ENCODE data around the gene NOP56. TPM values are rescaled to one million over a fixed set of nuclear protein-coding genes. Genes with fewer than 3 reads are reported as not detected.
"Not testable (repeated sequence)": the region's sequence is repeated elsewhere in the genome, so short reads cannot be mapped to it uniquely, and the experiment has no call there.

NOP56 gene
- total RNA-seq, 1 donor = 109 TPM

DNA sequence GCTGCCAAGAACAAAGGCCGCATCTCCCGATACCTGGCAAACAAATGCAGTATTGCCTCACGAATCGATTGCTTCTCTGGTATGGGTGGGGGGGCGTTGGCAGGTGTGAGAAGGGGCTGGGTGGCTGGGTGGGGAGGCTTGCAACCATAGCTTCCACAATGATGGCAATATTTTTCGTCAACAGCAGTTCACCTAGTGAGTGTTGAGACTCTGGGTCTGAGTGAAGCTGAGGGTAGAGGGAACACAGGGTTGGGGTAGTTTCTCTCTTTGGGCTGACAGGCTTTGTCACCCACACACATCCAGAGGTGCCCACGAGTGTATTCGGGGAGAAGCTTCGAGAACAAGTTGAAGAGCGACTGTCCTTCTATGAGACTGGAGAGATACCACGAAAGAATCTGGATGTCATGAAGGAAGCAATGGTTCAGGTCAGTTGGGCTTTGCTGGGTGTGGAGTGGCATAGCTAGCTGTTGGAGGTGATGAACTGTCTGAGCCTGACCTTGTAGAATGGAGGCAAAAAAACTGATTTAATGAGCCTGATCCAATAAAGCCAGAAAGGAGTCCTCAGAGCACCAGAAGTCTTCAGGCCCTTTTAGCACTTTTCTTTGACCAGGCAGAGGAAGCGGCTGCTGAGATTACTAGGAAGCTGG is 4.2 kb downstream of the NOP56 start:
- H3K4me1 ChIP-seq (ENCODE audit: insufficient read depth, low read length) = peaks cover 25% of the 10 kb centered on the region
- H3K9me3 ChIP-seq (ENCODE audit: low read depth, low read length) = no peaks in the 10 kb centered on the region
- no peak overlapping the region for H3K4me3 ChIP-seq (ENCODE audit: low read length)
- no peaks in the 10 kb centered on the region for H3K27me3 ChIP-seq (ENCODE audit: insufficient read depth, low read length)

DNA sequence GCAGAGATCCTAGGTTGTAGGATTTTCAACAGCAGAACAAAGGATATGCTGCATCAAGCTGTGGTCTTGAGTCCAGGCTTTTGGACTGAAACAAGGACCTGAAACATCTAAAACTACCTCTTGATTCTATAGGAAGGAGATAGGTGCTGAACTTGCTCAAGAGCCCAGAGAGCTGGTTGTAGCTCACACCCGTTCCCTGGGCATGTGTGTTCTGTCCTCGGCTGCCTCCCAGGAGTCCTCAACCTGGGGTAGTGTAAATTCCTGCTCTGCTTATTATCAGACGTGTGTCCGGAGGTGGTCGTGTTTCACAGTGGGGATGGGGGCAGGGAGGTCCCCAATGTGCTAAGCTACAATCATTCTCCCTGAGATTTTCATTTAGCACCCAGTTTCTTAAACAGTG is 4.8 kb downstream of the NOP56 start:
- H3K4me1 ChIP-seq (ENCODE audit: insufficient read depth, low read length) = peaks cover 22% of the 10 kb centered on the region
- H3K4me3 ChIP-seq (ENCODE audit: low read length) = no peak overlapping the region
- H3K9me3 ChIP-seq (ENCODE audit: low read depth, low read length) = no peaks in the 10 kb centered on the region
- H3K27me3 ChIP-seq (ENCODE audit: insufficient read depth, low read length) = no peaks in the 10 kb centered on the region

DNA sequence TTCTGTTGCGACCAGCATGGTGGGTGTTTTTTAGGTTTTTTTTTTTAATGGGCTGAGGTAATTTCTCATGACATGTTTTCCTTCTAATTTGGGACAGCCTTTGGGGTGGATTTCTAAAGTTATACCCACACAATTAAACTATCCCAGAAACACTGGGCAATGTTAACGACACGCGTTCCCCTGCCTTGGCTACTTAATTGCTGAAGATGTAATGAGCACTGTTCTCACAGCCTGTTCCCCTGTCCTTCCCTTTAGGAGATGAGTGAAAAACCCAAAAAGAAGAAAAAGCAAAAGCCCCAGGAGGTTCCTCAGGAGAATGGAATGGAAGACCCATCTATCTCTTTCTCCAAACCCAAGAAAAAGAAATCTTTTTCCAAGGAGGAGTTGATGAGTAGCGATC is 5.2 kb downstream of the NOP56 start:
- H3K27me3 ChIP-seq (ENCODE audit: insufficient read depth, low read length) = no peaks in the 10 kb centered on the region

DNA sequence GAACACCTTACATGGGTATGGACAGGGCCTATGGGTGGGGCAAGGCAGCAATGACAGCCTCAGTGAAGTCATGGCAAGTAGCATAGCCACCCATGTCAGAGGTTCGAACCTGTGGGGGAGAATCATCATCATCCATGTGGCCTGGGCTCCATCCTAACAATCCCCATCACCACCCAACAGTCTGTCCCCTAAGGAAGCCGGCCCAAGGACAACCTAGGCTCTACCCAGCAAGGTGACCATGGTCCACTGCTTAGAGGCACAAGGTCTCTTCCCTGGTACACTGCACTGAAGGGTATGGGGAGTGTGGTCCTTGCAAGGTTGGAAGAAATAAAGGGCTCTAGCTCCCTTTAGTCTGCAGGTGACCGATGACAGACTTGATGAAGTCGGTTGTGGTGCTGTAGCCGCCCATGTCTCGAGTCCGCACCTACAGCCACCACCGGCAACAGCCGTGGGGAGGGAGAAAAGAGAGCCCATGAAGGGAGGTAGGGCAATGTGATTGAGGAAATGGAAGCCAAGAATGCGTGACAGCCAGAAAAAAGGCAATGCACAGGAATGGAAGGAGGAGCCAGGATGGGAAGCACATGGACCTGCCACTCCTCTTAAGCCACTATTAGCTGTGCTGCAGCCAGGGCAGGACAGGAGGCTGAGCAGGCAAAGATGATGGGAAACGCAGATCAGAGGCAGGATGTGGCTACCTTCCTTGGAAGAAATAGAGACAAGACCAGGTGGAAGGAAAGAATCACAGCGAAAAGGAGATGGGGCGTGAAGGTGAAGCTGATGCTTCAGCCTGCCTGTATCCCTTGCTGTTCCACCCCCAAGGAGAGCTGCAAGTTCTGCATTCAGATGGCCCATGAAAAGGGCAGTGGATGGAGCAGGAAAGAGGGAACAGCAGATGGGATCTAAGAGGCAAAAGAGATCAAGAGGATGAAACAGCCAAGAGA is 6.3 kb downstream of the NOP56 start:
- no peak overlapping the region for H3K4me3 ChIP-seq (ENCODE audit: low read length)
- H3K4me1 ChIP-seq (ENCODE audit: insufficient read depth, low read length) = peaks cover 21% of the 10 kb centered on the region
- no peaks in the 10 kb centered on the region for H3K27me3 ChIP-seq (ENCODE audit: insufficient read depth, low read length)
- H3K9me3 ChIP-seq (ENCODE audit: low read depth, low read length) = no peaks in the 10 kb centered on the region

More for the DNA sequence above, 5.2 kb downstream of the NOP56 start:
- peaks cover 22% of the 10 kb centered on the region for H3K4me1 ChIP-seq (ENCODE audit: insufficient read depth, low read length)
- no peaks in the 10 kb centered on the region for H3K9me3 ChIP-seq (ENCODE audit: low read depth, low read length)
- H3K4me3 ChIP-seq (ENCODE audit: low read length) = no peak overlapping the region

DNA sequence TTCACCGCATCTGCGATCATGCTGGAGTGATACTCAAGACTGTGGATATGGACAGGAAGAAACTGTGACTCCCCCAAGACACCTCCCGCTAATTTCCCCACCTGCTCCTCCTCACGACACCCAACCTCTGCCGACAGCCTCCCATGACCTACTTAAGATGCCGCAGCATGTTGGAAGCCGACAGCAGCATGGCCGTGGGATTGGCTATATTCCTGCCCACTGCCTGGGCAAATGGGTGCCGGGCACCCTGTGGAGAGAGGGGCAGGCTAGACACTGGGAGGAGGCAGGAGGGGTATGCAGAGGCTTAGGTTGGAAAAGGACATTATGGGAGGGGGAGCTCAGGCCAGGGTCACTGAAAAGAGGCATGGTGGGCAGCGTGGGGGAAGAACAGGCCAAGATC is 7.1 kb downstream of the NOP56 start:
- Histone ChIP-seq H3K27me3 (ENCODE audit: insufficient read depth, low read length) (no peaks in the 10 kb centered on the region), H3K4me1 (ENCODE audit: insufficient read depth, low read length) (peaks cover 17% of the 10 kb centered on the region), H3K9me3 (ENCODE audit: low read depth, low read length) (no peaks in the 10 kb centered on the region), H3K4me3 (ENCODE audit: low read length) (no peak overlapping the region)

DNA sequence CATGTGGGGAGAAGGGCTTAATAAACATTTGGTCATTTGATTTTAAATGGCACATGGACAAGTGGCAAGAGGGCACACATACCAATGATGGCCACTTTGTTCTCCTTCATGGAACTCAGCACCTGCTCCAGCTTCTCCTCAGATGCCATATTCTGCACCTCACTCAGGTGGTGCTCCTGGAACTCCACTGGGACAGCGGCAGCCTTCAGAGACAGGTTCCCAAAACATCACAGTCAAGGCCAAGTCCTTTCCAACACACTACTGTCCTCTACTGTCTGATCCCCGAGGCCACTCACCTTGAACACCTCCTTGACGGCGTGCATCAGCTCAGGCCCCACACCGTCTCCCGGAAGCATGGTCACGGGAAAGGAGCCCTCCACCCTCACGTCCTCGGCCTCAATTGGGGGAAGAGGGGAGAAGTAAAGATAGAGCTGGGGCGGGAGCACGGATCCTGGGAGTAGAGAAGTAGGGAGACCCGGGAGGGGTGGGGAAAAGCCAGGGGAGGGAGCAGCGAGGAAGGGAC is 11.0 kb downstream of the NOP56 start:
- no peaks in the 10 kb centered on the region for H3K9me3 ChIP-seq (ENCODE audit: low read depth, low read length)
- H3K27me3 ChIP-seq (ENCODE audit: insufficient read depth, low read length) = no peaks in the 10 kb centered on the region
- H3K4me3 ChIP-seq (ENCODE audit: low read length) = peak overlapping the region; percentile 80
- peaks cover 16% of the 10 kb centered on the region for H3K4me1 ChIP-seq (ENCODE audit: insufficient read depth, low read length)

DNA sequence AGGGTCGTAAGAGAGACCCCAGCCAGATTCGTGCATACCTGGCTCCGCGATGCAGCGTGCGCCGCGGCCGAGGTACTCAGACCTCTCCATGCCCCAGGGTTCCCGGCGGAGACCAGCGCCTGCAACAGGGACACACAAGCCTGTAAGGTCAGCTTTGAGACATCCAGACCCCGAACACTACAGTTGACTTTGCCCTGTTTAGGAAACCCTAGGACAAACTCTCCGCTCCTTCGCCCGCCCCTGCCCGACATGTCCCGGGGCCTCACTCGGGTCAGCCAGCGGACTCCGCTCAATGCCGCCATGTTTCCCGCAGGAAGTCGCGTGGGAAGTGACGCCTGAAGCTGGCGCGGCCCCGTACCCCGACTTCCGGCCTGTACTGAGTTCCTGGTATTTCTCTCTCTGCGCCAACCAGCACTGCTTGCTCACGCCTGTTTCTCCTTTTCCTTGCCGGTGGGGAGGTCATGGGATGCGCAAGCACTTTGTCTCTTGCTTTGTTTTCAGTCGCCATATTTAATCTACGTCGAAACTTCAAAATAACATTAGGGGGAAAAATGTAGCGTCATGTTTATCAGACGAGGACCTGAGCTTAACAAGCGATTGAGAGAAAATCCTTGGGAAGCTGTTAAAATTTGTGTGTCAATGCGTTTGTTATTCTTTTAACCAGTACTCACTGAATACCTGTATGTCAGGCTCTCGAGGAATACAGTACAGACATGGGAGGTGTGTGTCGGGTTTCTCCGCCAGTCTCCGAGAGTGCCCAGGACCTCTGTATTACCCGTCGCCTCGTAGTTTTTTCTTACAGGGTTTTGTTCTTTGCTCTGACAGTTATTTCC is 11.7 kb downstream of the NOP56 start, which contains the start of gene IDH3B:
TSS of gene IDH3B (minus strand) at position 330 of the 833 bp plus-strand sequence. CDS start at position 302, 28 bp downstream.
- H3K27me3 ChIP-seq (ENCODE audit: insufficient read depth, low read length) = no peaks in the 10 kb centered on the region
- peak within 1 kb of the TSS; percentile 80 for H3K4me3 ChIP-seq (ENCODE audit: low read length)
- H3K9me3 ChIP-seq (ENCODE audit: low read depth, low read length) = no peaks in the 10 kb centered on the region
- H3K4me1 ChIP-seq (ENCODE audit: insufficient read depth, low read length) = peaks cover 16% of the 10 kb centered on the region

DNA sequence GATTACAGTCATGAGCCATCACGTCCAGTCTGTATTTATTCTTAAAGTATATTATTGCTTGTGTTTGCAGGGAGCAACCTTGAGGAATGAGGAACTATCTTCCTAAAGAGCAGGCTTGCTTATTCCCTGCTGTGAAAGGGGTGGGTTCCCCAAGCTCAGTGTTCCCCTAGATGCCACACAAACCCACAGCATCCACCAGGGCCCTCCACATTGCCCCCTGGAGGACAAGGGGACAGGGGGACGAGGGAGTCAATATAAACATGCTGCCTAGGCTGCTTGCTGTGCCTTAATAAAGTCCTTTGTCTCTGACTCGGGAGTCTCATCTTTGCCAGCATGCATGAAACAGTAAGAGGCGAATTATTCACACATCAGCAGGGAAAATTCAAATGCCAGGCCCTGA is 19.5 kb downstream of the NOP56 start:
- H3K9me3 ChIP-seq (ENCODE audit: low read depth, low read length) = no peaks in the 10 kb centered on the region
- no peak overlapping the region for H3K4me3 ChIP-seq (ENCODE audit: low read length)
- H3K27me3 ChIP-seq (ENCODE audit: insufficient read depth, low read length) = no peaks in the 10 kb centered on the region
- no peaks in the 10 kb centered on the region for H3K4me1 ChIP-seq (ENCODE audit: insufficient read depth, low read length)

DNA sequence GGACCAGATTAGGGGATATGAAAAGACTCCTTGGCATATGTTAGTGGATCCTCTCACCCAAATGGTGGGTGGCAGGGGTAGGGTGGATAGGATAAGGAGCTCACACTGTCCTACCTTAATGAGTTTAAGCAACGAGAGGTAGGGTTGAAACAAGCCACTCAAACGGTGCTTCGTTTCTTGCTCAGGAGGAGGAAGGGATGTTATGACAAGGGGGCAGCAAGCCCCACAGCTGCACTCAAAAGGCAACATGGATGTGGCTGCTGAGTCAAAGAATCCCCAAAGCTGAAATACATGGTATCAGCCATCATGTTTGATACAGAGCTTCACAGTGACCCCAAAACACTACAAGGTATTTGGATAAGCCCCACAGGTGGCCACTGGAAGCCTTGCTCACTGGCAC is 20.0 kb downstream of the NOP56 start:
- no peak overlapping the region for H3K4me3 ChIP-seq (ENCODE audit: low read length)

DNA sequence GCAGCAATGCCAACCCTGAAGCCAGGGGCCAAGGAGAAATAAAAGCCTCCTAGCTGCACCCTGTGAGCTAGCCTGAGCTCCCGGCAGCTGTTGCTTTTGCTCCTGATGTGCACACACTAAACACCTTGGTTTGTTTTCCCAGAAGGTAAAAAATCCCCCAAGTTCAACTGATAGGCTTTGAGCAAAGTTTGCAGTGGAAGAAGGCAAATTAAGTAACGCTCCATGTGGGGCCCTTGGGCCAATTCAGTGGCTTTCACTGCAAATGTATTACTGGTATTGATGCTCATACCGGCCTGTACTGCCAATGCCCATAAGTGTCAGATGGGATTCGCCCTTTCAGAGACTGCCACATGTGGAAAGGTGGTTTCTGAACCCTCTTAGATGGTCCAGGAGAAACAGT is 21.0 kb downstream of the NOP56 start:
- Histone ChIP-seq H3K9me3 (ENCODE audit: low read depth, low read length) (no peaks in the 10 kb centered on the region), H3K4me1 (ENCODE audit: insufficient read depth, low read length) (no peaks in the 10 kb centered on the region), H3K27me3 (ENCODE audit: insufficient read depth, low read length) (no peaks in the 10 kb centered on the region), H3K4me3 (ENCODE audit: low read length) (no peak overlapping the region)

More for the DNA sequence above, 20.0 kb downstream of the NOP56 start:
- Histone ChIP-seq H3K9me3 (ENCODE audit: low read depth, low read length) (no peaks in the 10 kb centered on the region), H3K4me1 (ENCODE audit: insufficient read depth, low read length) (no peaks in the 10 kb centered on the region), H3K27me3 (ENCODE audit: insufficient read depth, low read length) (no peaks in the 10 kb centered on the region)

DNA sequence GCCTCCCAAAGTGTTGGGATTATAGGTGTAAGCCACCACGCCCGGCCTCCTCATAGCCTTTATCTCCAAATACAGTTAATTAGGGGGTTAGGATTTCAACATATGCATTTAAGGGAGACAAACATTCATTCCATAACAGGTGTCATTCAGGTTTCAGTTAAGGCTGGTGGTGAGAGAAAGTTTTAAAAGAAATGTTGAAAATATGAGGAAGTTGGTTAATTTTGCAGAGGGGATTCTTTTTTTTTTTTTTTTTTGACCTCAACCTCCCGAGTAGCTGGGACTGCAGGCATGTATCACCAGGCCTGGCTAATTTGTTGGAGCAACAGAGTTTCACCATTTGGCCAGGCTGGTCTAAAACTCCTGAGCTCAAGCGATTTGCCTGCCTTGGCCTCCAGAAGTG is 27.6 kb downstream of the NOP56 start:
- H3K4me1 ChIP-seq (ENCODE audit: insufficient read depth, low read length) = peaks cover 3% of the 10 kb centered on the region
- no peaks in the 10 kb centered on the region for H3K27me3 ChIP-seq (ENCODE audit: insufficient read depth, low read length)
- no peak overlapping the region for H3K4me3 ChIP-seq (ENCODE audit: low read length)
- H3K9me3 ChIP-seq (ENCODE audit: low read depth, low read length) = no peaks in the 10 kb centered on the region

DNA sequence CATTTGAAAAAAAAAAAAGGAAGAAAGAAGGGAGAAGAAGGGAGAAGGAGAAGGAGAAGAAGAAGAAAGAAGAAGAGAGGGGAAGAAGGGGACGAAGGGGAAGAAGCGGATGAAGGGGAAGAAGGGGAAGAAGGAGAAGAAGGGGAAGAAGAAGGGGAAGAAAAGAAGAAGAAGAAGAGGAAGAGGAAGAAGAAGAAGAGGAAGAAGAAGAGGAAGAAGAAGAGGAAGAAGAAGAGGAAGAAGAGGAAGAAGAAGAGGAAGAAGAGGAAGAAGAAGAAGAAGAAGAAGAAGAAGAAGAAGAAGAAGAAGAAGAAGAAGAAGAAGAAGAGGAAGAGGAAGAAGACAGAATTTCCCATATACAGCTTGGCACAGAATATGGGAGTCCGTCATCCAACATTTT is 29.6 kb downstream of the NOP56 start:
- not testable (repeated sequence) for H3K4me3 ChIP-seq (ENCODE audit: low read length); H3K4me1 ChIP-seq (ENCODE audit: insufficient read depth, low read length); H3K27me3 ChIP-seq (ENCODE audit: insufficient read depth, low read length); H3K9me3 ChIP-seq (ENCODE audit: low read depth, low read length)

DNA sequence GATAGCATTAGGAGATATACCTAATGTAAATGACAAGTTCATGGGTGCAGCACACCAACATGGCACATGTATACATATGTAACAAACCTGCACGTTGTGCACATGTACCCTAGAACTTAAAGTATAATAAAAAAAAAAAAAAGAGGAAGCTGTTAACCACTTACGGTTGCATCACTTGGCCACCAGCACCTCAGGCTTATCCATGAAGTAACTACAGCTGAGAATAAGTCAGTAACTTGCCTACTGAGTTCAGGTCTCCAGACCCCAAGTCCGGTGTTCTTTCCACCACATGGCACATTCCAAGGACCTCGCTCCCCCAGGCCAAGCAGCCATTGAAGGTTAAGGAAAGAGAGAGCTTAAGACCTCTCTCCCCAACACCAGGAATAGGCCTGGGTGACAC is 32.4 kb downstream of the NOP56 start:
- H3K9me3 ChIP-seq (ENCODE audit: low read depth, low read length); H3K4me3 ChIP-seq (ENCODE audit: low read length); H3K27me3 ChIP-seq (ENCODE audit: insufficient read depth, low read length): not testable (repeated sequence)
- peaks cover 18% of the 10 kb centered on the region for H3K4me1 ChIP-seq (ENCODE audit: insufficient read depth, low read length)

DNA sequence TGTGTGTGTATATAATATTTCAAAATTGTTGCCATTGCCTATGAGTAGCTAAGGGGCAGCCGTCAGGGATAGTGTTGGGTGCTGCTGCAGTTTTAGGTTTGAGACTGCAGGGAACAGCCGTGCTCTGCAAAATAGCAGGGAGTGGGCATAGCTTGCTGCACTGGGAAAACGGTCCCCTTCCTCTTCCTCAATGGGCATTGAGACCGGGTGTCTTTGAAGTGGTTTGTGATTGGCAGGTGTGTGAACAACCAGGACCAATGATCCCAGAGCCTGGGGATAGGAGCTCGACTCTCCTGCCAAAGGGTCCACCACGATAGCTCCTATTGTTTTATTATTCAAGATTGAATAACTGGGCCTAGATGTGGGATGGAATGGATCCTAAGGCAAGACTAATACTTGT is 35.1 kb downstream of the NOP56 start:
- H3K9me3 ChIP-seq (ENCODE audit: low read depth, low read length) = no peaks in the 10 kb centered on the region
- peaks cover 19% of the 10 kb centered on the region for H3K27me3 ChIP-seq (ENCODE audit: insufficient read depth, low read length)
- H3K4me3 ChIP-seq (ENCODE audit: low read length) = no peak overlapping the region
- peaks cover 23% of the 10 kb centered on the region for H3K4me1 ChIP-seq (ENCODE audit: insufficient read depth, low read length)
